CD4-positive, alpha-beta T cell treated with Interleukin-17A for 1 hour (primary cell): Measurements from ENCODE around the gene C6orf62.
"Not testable (repeated sequence)": the region's sequence is repeated elsewhere in the genome, so short reads cannot be mapped to it uniquely, and the experiment has no call there.

Experiments used
- DNase-seq: peaks from one replicate; pipeline ENCODE4 v3.0.0-alpha.2; 2020

The C6orf62 gene

DNA sequence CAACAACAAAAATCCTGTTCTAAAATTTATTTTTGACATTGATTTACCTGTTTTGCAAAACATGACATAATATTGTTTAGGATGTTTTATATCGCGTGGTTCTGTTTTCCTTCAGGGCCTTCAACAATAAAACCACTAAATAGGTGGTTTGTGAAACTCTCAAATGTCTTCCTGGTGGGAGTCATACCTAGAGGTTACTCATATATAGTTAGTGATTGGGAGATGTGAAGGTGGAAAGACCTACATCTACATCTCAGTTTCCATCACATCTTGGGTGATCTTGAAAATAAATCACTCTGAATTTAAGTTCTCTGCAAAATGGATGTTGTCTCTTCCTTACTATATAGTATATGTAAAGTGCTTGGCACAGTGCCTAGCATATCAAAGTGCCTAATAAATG, 22.9 kb downstream of the C6orf62 start:
- DNase-seq: no peak

DNA sequence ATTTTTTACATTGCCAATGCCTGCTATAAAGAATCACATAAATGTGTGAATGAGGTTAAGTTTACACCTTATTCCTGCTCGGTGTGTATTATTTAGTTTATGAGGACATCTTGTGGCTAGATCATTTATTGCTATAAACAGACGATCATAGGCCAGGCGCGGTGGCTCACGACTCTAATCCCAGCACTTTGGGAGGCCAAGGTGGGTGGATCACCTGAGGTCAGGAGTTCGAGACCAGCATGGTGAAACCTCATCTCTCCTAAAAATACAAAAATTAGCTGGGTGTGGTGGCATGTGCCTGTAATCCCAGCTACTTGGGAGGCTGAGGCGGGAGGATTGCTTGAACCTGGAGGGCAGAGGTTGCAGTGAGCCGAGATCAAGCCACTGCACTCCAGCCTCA, 23.3 kb downstream of the C6orf62 start:
- peak; percentile 74 for DNase-seq

DNA sequence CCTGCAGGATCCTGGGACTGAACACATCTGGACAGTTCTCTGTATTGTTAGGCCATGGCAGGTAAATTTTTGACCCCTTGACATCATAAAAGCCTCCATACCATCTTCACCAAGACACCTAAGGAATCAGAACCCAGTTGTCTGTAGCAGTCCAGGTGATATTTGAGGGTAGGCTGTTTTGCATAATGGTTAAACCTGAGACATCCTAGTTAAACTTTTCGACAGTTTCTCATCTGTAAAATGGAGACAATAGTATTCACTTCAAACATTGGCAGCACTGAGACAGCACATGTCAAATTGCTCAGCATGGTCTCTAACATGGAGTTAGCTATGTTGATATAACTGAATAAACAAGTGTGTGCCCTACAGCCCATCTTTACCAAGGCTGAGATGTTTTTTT, 24.8 kb downstream of the C6orf62 start:
- DNase-seq: no peak

GRCh38 chr6:24692848-24693592, 25.9 kb downstream of the C6orf62 start:
- no peak for DNase-seq

- DNase-seq: no peak
These were observed 26.5 kb downstream of the C6orf62 start for GRCh38 chr6:24692415-24692814.

GRCh38 chr6:24692003-24692402, 27.0 kb downstream of the C6orf62 start:
- no peak for DNase-seq

DNA sequence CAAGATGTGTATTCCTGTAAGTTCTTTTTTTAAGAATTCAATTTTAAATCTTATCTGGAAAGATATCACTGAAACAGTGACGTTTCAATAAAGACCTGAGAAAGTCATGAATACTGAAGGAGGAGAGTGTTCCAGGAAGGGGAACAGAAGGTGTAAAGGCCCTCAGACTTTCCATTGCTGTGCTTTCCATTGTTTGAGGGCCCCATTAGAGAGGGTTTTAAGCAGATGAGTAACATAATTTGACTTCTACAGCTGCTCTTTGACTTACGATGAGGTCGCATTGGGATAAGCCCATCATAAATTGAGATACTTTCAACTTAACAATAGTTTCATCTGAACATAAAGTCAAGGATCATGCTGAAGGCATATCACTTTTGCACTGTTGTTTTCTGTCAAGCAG, 27.4 kb downstream of the C6orf62 start:
- DNase-seq: no peak

GRCh38 chr6:24690593-24690992, 28.4 kb downstream of the C6orf62 start:
- no peak for DNase-seq

GRCh38 chr6:24689964-24690363, 29.0 kb downstream of the C6orf62 start:
- no peak for DNase-seq

- no peak for DNase-seq
These were observed 32.0 kb downstream of the C6orf62 start for GRCh38 chr6:24686946-24687345.

- no peak for DNase-seq
These were observed 32.5 kb downstream of the C6orf62 start for GRCh38 chr6:24686408-24686807.

DNA sequence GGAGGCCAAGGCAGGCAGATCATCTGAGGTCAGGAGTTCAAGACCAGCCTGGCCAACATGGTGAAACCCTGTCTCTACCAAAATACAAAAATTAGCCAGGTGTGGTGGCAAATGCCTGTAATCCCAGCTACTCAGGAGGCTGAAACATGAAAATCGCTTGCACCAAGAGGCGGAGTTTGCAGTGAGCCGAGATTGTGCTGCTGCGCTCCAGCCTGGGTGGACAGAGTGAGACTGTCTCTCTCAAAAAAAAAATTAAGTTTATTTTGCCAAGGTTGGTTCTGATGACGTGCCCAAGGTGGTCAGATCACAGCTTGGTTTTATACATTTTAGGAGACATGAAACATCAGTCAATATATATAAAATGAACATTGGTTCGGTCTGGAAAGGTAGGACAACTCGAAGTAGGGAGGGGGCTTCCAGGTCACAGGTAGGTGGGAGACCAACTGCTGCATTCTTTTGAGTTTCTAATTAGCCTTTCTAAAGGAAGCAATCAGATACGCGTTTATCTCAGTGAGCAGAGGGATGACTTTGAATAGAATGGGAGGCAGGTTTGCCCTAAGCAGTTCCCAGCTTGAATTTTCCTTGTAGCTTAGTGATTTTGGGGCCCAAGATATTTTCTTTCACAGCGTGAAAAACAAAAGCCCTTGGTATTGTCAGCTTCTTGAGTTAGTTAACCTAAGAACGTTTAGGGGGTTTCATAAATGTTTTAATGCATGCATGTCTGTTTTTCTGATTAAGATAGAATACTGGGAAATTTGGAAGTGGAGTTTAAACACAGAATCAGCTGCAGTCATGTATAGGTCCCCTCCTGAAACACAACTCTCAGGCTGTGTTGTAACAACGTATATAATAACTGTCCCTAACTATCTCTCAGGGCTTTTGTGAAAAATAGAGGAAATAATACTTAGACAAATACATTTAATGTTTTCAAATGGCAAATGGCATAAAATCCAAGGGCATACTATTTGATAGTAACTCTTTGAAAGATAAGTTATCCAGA, 35.4 kb downstream of the C6orf62 start:
- DNase-seq: no peak

- DNase-seq: no peak
These were observed 38.4 kb downstream of the C6orf62 start for GRCh38 chr6:24680582-24680981.

DNA sequence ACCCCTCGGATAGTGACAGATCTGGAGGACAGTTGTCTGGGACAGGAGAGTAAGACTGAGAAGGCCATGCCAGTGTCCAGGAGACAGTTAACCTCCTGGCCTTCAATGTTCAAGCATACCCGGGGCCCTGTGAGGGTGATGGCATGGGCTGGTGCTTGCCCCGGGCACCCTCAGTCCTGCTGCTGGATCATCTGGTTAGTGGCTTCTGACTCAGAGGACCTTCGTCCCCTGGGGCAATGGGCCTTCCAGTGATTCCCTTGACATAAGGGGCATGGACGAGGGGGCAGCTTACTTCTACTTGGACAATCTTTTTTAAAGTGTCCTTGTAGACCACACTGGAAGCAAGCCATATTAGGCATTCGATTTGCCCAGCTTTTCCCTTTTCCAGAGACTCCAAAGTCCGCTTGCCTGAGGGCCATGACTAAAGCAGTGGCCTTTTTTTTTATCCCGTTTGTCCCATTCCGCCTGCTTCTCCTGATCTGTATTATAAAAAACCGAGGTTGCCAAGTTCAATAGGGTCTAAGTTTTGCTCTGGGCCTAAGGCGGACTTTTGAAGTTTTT, 40.1 kb downstream of the C6orf62 start:
- DNase-seq: not testable (repeated sequence)

DNA sequence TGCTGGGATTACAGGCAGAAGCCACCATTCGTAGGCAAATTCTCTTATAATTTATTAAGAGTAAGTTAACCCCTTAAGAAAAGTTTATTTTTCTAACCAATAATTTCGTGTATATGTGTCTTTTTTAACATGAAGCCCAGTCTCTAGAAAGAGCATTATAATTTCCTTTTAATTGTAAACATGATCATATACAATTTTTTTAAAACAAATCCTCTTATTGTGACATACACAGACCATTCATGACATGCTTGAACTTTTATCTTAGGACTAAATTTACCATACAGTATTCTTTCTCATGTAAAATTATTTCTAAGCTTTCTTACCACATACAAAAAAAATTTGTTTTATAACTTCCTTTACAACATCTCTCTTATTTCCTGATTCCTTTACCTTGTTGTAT, 45.3 kb downstream of the C6orf62 start:
- no peak for DNase-seq

GRCh38 chr6:24672620-24673182, 46.3 kb downstream of the C6orf62 start:
- no peak for DNase-seq

DNA sequence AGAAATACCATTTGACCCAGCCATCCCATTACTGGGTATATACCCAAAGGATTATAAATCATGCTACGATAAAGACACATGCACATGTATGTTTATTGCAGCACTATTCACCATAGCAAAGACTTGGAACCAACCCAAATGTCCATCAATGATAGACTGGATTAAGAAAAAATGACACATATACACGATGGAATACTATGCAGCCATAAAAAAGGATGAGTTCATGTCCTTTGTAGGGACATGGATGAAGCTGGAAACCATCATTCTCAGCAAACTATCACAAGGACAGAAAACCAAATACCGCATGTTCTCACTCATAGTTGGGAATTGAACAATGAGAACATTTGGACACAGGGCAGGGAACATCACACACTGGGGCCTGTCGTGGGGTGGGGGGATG, 47.9 kb downstream of the C6orf62 start:
- DNase-seq: not testable (repeated sequence)

- not testable (repeated sequence) for DNase-seq
These were observed 48.5 kb downstream of the C6orf62 start for GRCh38 chr6:24670492-24670891.

DNA sequence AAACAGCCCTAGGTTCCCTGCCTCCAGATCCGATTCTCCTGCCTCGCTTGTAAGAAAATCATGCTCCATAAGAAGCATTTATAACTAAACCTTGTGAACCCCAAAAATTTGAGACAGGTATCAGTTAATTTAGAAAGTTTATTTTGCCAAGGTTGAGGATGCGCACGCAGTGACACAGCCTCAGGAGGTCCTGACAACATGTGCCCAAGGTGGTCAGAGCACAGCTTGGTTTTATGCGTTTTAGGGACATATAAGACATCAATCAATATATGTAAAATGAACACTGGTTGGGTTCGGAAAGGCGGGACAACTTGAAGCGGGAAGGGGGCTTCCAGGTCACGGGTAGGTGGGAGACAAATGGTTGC, 50.0 kb downstream of the C6orf62 start:
- no peak for DNase-seq

GRCh38 chr6:24668066-24668996, 50.6 kb downstream of the C6orf62 start:
- DNase-seq: peak; percentile 25

GRCh38 chr6:24667378-24667803, 51.6 kb downstream of the C6orf62 start:
- DNase-seq: no peak
